Ureter (tissue), 1 donor: Measurements from ENCODE around the gene TNNC2. TPM values are rescaled to one million over a fixed set of nuclear protein-coding genes. Genes with fewer than 3 reads are reported as not detected.
"Not testable (repeated sequence)": the region's sequence is repeated elsewhere in the genome, so short reads cannot be mapped to it uniquely, and the experiment has no call there.

Experiments used
- DNase-seq: peaks from one replicate; pipeline ENCODE4 v3.0.0-alpha.2; 2020; ENCODE audit warnings: low spot score
- total RNA-seq: library from RNA; stranded (reverse); gene quantifications from one replicate; pipeline ENCODE4 v1.2.4, GENCODE V29; 2023
- donor health status: DM: yes; HTN: yes; CAD: no.

TNNC2 gene
- total RNA-seq, 1 donor from 2014 or later: 0.57 TPM

DNA sequence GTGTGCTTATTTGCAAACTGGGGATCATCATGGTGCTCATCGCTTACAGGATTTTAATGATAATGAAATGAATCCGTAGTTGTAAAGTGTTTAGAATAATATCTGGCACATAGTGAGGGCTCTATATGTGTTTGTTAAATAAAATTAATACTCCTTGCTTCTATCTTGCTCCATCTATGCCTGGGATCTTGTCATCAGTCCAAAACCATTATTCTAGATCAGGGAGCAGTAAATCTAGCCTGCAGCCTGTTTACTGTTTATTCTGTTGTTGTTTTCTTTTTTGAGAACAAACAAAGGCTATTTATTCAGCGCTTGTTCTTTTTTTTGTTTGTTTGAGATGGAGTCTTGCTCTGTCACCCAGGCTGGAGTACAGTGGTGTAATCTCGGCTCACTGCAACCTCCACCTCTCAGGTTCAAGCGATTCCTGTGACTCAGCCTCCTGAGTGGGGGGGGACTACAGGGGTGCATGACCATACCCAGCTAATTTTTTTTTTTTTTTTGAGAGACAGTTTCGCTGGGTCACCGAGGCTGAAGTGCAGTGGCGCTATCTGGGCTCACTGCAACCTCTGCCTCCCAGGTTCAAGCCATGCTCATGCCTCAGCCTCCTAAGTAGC is 22.0 kb upstream of the TNNC2 start:
- no peak for DNase-seq

DNA sequence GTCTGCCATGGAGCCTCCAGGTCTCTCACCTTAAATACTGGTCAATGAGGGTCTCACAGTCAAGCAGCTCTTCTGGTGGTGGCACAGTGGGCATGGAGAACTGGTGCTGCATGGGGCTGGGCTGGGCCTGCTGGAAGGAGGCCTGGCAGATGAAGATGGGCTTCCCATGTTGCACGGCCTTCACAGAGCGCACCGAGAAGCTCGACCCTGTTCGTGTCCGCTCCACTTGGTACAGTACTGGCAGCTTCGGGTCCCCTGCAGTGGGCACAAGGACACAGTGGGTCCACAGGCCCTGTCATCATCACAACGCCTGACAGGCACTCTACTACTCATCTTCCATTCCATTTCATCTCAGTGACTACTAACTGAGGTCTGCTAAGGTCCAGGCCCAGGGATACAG is 21.3 kb upstream of the TNNC2 start:
- DNase-seq: no peak

DNA sequence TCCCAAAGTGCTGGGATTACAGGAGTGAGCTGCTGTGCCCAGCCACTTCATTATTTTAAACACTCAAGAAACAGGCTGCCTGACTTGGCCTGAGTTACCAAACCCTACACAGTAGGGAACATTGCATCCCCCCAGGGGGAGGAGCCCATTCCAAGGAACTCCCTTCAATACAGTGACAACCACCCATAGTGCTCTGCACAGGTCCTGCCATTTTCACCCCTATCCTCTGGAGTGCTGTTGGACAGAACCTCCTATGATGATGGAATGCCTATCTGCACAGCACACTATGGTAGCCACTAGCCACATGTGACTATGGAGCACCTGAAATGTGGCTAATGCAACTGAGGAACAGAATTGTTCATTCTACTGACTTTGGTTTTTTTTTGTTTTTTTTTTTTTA is 18.3 kb upstream of the TNNC2 start:
- DNase-seq: no peak

DNA sequence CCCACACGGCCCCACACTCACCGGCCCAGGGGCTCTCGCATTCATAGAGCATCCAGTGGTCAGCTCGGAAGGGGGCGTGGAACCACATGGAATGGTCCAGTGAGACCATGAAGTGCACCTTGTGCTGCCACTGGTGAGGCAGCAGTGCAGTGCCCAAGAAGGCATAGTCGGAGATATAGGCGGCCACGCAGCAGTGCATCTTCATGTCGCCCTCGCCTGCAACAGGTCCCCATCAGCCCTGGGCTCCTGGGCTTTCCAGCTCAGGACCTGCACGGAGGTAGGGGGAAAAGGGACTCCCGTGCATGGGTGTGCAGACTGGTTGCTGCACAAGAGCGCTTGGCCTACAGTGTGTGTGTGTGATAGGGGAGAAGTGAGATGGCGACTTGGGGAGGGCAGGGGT is 16.4 kb upstream of the TNNC2 start:
- no peak for DNase-seq

DNA sequence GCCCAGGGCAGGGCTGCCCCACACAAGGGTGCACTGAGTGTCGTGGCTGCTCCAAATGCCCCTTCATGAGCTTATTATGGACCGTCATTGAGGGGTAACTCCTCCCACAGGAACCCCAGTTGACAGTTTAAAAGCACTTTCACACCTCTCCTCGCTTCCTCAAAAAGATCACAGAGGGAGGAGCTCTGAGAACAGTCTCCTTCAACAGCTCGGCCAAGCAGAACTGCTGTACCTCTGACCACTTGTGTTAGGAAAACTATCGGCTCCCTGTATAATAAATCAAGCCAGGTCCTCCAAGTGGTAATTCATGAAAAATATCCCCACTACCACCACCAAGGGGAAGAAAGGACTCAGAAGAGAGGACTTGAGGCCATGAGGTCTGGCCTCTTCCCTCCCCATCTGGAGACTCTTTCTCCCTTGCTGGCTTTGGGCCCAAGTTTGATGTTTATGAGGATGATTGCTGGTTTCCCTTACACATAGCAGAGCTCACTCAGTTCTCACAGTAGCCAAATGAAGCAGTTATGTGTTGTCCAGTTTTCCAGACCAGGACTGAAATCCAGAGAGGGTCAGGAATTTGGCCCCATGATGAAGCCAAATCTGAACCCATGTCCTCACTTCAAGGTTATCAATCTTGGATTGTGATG is 15.2 kb upstream of the TNNC2 start:
- DNase-seq: no peak

DNA sequence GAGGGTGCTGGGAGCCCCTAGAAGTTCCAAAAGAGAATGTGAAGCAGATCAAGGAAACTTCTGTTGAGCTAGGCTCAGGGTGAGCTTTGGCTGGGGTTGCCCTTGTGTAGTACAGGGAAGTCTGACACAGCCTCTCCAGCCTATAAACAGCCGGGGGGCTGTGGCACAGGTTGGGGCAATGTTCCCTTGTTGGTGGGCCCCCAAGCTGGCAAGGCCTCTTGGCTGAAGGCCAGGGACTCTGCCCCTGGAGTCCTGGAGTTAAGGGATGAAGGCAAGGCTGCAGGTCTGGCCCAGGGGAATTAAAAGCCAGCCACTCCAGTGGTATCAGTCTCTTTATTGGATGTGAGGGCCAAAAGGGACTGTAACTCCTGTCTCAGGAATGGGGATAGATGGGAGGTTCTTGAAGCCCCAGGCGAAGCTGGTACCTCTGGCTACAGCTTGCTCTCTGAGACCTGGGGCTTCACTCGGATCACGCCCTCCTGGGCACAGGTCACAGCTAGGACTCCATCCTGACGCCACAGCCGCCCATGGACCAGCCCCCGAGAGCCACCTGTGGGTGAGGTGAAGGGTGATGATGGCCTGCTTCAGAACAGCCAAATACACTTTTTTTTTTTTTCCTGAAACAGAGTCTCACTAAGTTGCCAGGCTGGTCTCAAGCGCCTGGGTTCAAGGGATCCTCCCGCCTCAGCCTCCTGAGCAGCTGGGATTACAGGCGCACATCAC is 14.5 kb upstream of the TNNC2 start:
- no peak for DNase-seq

DNA sequence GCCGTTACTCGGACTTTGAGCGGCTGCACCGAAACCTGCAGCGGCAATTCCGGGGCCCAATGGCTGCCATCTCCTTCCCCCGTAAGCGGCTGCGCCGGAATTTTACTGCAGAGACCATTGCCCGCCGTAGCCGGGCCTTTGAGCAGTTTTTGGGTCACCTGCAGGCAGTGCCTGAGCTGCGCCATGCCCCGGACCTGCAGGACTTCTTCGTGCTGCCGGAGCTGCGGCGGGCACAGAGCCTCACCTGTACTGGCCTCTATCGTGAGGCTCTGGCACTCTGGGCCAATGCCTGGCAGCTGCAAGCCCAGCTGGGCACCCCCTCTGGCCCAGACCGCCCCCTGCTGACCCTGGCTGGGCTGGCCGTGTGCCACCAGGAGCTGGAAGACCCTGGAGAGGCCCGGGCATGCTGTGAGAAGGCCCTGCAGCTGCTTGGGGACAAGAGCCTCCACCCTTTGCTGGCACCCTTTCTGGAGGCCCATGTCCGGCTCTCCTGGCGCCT is 13.6 kb upstream of the TNNC2 start:
- DNase-seq: no peak

DNA sequence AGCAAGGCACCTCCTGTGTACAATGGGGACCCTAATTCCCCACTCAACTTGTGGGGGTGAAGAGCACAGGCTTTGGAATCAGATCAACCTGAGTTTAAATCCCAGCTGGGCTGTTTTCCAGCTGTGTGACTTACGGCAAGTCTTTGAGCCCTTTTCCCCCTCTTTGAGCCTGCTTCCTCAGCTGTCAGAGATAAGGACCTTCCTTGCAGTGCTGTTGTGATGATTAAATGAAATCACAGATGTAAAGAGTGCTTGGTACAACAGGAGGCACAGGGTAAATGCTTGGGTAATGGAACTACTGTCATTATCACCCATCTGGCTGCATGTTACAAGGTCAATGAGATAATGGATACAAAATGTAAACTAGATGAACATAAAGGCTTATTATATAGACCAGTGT is 9.7 kb upstream of the TNNC2 start:
- no peak for DNase-seq

DNA sequence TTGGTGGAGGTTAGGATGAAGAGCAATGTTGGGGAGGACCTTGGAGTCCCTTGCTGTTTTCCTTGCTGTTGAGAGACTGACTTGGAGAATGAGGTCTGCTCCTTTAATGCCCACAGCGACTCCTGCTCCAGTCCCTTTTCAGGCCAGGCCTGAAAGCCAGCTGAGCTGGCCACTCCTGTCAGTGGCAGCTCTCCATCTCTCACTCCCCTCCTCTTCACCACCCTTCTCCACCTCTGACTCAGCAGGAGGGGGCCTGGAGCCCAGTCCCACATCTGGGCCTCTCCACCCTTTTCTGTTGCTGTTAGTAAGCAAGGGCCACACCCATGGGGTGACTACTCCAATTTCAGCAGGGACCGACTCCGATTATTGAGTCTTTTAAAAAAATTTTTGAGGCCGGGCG is 8.7 kb upstream of the TNNC2 start:
- DNase-seq: no peak

DNA sequence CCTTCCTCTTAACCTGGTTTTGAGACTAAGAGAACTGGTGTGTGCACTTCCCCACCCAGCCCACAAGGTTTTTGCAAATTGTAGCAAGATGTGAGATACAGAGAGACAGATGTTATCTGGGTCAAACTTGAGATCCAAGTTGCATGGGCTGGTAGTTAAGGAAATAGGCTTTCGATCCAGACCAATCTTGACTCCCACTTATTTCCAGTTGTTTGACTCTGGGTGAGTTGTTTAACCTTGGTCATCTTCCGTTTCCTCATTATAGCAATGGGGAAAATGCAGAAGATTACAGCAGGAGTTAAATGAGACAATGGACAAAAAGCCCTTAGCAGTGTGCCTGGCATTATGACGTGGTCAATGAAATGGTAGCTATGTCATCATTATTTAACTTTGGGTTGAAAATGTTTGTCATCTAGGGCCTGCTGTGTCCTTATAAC is 8.2 kb upstream of the TNNC2 start:
- DNase-seq: no peak

DNA sequence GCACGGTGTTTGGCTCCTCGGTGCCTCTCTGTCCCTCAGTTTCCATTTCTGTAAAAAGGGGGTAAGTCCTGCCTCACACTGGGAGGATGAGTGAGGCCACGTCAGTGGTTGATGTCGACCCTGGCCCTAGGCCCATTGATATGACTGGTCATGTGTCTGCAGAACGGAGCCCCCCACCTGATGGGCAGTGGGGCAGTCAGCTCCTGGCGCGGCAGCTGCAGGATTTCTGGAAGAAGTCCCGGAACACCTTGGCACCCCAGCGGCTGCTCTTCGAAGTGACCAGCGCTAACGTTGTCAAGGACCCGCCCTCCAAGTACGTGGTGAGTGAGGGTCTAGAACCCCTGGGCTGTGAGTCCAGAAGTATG is 7.7 kb upstream of the TNNC2 start:
- DNase-seq: no peak

DNA sequence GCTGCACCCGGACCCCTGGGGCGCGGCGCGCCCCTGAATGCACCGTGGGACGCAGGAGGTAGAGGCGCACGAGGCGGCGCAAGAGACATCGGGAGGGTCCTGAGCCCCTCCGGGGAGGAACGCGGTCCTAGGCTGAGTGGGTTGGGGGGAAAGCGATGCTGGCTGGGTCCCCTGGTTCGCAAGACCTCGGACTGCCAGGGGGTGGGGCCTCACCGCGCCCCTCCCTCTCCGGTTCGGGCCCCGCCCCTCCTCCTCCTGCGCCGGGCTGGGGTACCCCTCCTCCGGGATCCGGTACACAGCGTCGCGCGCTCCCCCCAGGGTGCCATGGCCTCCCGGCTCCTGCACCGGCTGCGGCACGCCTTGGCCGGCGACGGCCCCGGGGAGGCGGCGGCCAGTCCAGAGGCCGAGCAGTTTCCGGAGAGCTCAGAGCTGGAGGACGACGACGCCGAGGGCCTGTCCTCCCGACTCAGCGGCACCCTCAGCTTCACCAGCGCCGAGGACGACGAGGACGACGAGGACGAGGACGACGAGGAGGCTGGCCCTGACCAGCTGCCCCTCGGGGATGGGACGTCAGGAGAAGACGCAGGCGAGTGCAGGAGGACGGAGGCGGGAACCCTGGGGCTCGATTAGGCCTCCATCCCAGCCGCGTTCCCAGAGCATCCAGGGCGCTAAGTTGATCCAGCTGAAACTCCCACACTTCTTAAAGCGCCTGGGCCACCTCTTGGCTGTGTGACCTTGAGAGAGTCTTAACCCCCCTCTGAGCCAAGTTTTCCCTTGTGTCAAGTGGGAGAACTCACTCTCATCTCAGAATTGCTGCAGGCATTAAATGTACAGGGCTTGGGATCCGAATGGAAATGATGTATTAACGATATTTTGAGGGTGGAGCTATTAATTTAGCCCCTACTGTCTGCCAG is 7.0 kb upstream of the TNNC2 start:
- DNase-seq: peak; percentile 76

DNA sequence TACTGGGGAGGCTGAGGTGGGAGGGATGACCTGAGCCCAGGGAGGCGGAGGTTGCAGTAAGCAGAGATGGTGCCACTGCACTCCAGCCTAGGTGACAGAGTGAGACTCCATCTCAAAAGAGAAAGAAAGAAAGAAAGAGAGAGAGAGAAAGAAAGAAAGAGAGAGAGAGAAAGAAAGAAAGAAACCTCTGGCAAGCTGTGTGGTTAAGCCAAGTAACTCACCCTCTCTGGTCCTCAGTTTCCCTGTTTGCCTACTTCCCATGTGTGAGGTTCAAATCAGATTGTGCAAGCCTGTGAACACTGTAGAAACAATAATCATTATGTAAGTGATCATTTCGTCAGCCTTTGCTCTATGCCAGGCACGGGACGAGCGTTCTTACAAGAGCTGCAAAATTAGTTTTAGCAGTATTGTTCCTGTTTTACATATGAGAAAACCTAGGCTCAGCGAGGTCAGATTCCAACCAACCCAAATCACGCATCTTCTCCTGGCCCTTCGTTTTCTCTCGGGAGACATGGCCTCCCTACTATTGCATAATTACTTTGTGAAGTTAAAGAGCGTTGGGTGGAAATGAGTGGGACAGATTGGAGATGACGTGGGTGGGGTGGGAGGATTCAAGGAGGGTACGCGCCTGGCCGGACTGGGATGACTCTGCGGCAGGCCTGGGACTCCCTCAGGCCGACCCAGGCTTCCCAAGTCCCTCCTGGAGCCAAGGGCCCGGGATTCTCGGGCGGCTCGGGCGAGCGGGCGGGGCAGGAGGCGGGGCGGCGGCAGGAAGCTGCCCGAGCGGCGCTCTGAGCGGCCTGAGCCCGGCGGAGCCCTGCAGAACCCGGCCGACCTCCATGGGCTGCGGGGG is 6.1 kb upstream of the TNNC2 start, which contains the start of gene SNX21:
Gene SNX21, plus strand, starts transcription at position 770 of the 853 bp plus-strand sequence. CDS start 121 bp downstream, outside the sequence.
- DNase-seq: peak; percentile 83

DNA sequence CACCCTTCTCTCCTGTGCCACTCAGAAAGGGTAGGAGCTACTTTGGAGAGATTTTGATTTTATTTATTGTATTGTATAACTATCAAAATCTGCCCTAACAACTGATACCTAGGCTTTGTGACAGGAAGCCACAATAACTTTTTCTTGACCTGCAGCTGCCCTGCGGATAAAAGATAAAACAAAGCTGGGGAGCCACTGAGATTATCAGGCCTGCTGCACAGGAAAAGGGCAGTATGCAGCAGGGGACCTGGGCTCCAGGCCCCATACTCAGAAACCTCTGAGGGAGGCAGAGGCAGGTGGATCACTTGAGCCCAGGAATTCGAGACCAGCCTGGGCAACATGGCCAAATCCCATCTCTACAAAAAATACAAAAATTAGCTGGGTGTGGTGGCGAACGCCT is 5.5 kb upstream of the TNNC2 start:
- DNase-seq: no peak

DNA sequence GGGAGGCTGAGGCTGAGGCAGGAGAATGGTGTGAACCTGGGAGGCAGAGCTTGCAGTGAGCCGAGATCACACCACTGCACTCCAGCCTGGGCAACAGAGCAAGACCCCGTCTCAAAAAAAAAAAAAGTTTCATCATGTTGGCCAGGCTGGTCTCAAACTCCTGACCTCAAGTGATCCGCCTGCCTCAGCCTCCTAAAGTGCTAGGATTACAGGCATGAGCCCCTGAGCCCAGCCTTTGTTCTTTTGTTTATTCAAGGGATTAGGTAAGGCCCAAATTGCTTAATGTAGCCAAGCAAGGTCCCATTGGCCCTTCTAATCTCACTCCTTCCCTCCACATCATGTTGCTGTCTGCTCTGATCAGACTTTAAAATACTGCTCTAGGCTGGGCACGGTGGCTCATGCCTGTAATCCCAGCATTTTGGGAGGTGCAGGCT is 2.6 kb upstream of the TNNC2 start:
- DNase-seq: not testable (repeated sequence)

DNA sequence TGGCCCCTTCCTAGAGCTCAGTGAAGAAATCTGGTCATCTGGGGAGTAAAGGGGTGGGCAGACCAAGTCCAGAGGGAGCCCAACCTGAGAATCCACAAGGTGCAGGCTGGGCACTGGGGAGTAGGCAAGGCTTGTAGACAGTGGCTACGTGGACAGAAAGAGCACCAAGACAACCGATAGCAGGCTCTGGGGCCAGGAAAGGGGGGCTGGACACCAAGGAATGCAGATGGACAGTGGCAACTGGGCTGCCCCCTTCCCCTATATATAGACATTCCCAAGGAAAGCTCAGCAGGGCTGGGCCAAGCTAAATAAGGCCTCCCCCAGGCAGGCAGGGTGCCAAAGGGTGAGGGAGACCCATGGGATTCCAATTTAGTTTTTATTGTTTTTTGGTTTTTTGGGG is 1.5 kb upstream of the TNNC2 start:
- no peak for DNase-seq

DNA sequence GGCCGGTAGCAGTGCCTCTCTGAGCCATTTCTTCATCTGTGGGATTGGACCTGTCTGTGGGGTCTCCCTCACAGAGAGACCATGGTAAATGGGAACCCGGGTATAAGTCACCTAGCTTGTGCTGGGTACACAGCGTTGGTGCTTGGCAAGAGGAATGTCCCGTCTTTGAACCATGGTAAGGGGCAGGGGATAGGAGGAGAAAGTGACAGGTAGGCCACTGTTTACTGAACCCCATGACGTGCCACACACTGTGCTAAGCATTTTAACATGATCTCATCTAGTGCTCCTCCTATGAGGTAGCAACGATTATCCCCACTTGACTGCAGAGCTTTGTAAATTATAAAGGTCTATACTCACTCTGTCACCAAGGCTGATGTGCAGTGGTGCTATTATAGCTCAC is 600 bp upstream of the TNNC2 start:
- DNase-seq: no peak

DNA sequence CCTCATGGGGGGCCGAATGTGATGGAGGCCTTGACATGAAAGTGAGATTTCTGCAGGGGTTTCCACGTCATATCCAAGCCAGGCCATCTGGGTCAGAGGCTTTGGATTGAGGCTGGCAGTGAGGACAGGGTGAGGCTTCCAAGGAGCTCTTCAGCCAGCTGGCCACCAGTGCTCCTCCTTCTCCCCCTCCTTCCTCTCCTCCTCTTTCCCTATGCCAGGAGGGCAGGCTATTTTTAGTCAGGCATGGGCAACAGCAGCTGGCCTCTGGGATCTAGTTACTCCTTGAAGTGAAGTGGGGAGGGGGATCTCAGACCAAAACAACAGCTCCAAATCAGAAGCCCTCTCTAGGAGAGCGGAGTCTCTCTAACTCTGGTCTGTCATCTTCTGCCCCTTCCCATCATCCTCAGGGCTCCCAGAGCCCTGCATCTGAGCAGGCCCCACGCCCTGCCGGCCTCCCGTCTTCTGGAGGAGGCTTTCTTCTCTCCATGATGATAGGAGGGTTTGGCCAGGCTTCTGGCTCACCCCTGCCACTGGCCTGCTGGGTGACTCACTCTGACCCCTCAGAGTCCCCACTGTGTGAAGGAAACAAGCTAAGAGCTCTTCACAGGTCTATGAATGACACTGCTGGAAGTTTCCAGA is 612 bp downstream of the TNNC2 start:
- no peak for DNase-seq

DNA sequence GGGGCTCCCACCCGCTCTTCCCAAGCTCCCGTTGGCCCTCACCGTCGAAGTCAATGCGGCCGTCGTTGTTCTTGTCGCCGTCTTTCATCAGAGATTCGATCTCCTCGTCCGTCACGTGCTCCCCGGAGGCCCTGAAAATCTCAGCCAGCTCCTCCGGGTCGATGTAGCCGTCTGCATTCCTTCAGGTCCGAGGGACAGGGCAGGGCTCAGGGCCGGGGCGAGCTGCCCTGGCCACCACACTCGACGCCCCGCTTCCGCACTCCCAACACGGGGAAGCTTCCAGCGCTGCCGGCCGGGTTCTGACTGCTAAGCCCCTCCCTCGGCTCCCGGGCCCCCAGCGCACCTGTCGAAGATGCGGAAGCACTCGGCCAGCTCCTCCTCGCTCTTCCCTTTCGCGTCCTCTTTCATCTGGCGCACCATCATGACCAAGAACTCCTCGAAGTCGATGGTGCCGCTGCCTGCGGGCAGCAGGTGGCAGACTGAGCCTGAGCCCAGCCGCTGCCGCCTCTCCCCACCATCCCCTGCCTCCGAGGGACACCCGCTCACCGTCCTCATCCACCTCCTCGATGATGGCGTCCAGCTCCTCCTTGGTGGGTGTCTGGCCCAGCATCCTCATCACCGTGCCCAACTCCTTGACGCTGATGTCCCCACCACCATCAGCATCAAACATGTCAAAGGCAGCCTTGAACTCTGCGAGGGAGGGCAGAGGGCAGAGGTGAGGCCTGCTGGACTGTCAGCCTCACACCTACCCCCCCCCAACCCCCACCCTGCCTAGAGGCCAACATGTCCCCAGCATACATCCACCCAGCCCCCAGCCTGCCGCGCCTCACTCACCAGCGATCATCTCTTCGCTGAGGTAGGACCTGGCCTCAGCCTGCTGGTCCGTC is 2.9 kb downstream of the TNNC2 start:
- DNase-seq: no peak
